Neural progenitor cell (in vitro differentiated cells): ENCODE measurements around the gene SIGLECL1. TPM values are rescaled to one million over a fixed set of nuclear protein-coding genes. Genes with fewer than 3 reads are reported as not detected.

Experiments
- DNase-seq: peaks from one replicate; pipeline ENCODE4 v3.0.0-alpha.2; 2016; ENCODE audit warnings: low spot score
- H2AFZ ChIP-seq: fragments of 200-600 bp; sonication (generic); replicated peaks from 2 replicates; pipeline ENCODE4 v1.6.1; 2016; ENCODE audit warnings: antibody characterized with exemption
- H3F3A ChIP-seq: fragments of 200-600 bp; sonication (generic); 2 replicates; pipeline ENCODE4 v1.6.1; 2016; ENCODE audit warnings: antibody characterized with exemption, low read depth
- H3K27ac ChIP-seq: fragments of 200-600 bp; sonication (generic); 2 replicates; pipeline ENCODE4 v1.5.1; 2016; ENCODE audit warnings: mild to moderate bottlenecking
- H3K27me3 ChIP-seq: fragments of 200-600 bp; sonication (generic); 2 replicates; pipeline ENCODE4 v1.6.1; 2016; ENCODE audit warnings: mild to moderate bottlenecking, moderate library complexity
- H3K36me3 ChIP-seq: fragments of 200-600 bp; sonication (generic); 2 replicates; pipeline ENCODE4 v1.5.1; 2016
- H3K4me1 ChIP-seq: fragments of 200-600 bp; sonication (generic); 2 replicates; pipeline ENCODE4 v1.6.1; 2016; ENCODE audit warnings: mixed run types
- H3K4me2 ChIP-seq: fragments of 200-600 bp; sonication (generic); 2 replicates; pipeline ENCODE4 v1.6.1; 2016
- H3K4me3 ChIP-seq: fragments of 200-600 bp; sonication (generic); 2 replicates; pipeline ENCODE4 v1.5.1; 2016
- H3K79me2 ChIP-seq: fragments of 200-600 bp; sonication (generic); 2 replicates; pipeline ENCODE4 v1.6.1; 2016; ENCODE audit warnings: low read depth
- H3K9ac ChIP-seq: fragments of 200-600 bp; sonication (generic); 2 replicates; pipeline ENCODE4 v1.6.1; 2016
- H3K9me3 ChIP-seq: fragments of 200-600 bp; sonication (generic); 2 replicates; pipeline ENCODE4 v1.5.1; 2016; ENCODE audit warnings: low read depth
- H4K20me1 ChIP-seq: fragments of 200-600 bp; sonication (generic); 2 replicates; pipeline ENCODE4 v1.6.1; 2016; ENCODE audit warnings: low read depth
- H3K27ac Mint-ChIP-seq: 3 replicates; pipeline ENCODE4 v1.8.0; 2021; ENCODE audit warnings: mixed read lengths
- H3K27me3 Mint-ChIP-seq: 2 replicates; pipeline ENCODE4 v1.8.0; 2022; ENCODE audit warnings: low read depth, mild to moderate bottlenecking, inconsistent platforms, moderate library complexity, mixed read lengths; ENCODE audit not compliant: insufficient read depth
- H3K36me3 Mint-ChIP-seq: 3 replicates; pipeline ENCODE4 v1.8.0; 2021; ENCODE audit warnings: mixed read lengths
- H3K4me1 Mint-ChIP-seq: 3 replicates; pipeline ENCODE4 v1.8.0; 2021; ENCODE audit warnings: mixed read lengths
- H3K4me3 Mint-ChIP-seq: 3 replicates; pipeline ENCODE4 v1.8.0; 2021; ENCODE audit warnings: mild to moderate bottlenecking, moderate library complexity, mixed read lengths
- H3K9me3 Mint-ChIP-seq: 3 replicates; pipeline ENCODE4 v1.8.0; 2020; ENCODE audit warnings: mixed read lengths
- EZH2 ChIP-seq: fragments of 200-600 bp; sonication (generic); IDR thresholded peaks from 2 replicates; pipeline ENCODE4 v1.6.1; 2017; ENCODE audit warnings: antibody characterized with exemption, mild to moderate bottlenecking, moderate library complexity
- EZH2phosphoT487 ChIP-seq: fragments of 200-600 bp; sonication (generic); IDR thresholded peaks from 2 replicates; pipeline ENCODE4 v1.6.1; 2017; ENCODE audit warnings: antibody characterized with exemption
- total RNA-seq: library from RNA; depleted of rRNA; stranded (reverse); fragments of >200 nt; gene quantifications from 2 replicates; pipeline ENCODE4 v1.2.3, GENCODE V29; 2015; ENCODE audit warnings: low replicate concordance
- TF ChIP-seq, protein P1 (sequence below): fragments of 200-600 bp; sonication (generic); IDR thresholded peaks from 2 replicates; pipeline ENCODE4 v1.5.1; 2017; ENCODE audit warnings: antibody characterized with exemption, mild to moderate bottlenecking

SIGLECL1 gene
- total RNA-seq, 1 donor from 2014 or later: not detected

DNA sequence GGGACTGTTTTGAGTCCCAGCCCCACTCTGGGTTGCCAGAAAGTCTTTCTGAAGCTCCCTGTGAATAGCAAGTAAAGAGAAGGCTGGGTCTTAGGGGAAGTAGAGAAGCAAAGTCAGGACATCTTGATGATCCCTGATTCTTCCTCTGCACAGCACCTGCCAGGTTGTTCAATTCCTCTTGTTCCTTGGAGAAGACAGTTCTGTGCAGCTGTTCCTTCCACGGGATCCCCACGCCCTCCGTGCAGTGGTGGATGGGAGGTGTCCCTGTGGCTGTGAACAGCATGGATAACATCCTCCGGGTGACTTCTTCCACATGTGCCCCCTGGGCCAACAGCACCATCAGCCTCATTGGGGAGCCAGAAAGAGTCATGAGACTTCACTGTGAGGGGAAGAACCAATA is 31.5 kb downstream of the SIGLECL1 start:
- Mint-ChIP-seq H3K9me3 (no peaks in the 10 kb centered on the region), H3K27ac (no peak overlapping the region), H3K27me3 (peaks cover 6% of the 10 kb centered on the region), H3K36me3 (no peaks in the 10 kb centered on the region), H3K4me3 (no peak overlapping the region), H3K4me1 (no peaks in the 10 kb centered on the region)
- Histone ChIP-seq H3K4me3 (no peak overlapping the region), H3K9ac (no peak overlapping the region), H3K27ac (no peak overlapping the region), H3K36me3 (no peaks in the 10 kb centered on the region), H3F3A (no peaks in the 10 kb centered on the region), H3K79me2 (no peaks in the 10 kb centered on the region), H3K9me3 (no peaks in the 10 kb centered on the region), H3K4me1 (no peaks in the 10 kb centered on the region), H3K4me2 (no peak overlapping the region), H2AFZ (no peak overlapping the region), H3K27me3 (no peaks in the 10 kb centered on the region), H4K20me1 (no peaks in the 10 kb centered on the region)
- no peak for DNase-seq
- TF ChIP-seq, protein P1, sequence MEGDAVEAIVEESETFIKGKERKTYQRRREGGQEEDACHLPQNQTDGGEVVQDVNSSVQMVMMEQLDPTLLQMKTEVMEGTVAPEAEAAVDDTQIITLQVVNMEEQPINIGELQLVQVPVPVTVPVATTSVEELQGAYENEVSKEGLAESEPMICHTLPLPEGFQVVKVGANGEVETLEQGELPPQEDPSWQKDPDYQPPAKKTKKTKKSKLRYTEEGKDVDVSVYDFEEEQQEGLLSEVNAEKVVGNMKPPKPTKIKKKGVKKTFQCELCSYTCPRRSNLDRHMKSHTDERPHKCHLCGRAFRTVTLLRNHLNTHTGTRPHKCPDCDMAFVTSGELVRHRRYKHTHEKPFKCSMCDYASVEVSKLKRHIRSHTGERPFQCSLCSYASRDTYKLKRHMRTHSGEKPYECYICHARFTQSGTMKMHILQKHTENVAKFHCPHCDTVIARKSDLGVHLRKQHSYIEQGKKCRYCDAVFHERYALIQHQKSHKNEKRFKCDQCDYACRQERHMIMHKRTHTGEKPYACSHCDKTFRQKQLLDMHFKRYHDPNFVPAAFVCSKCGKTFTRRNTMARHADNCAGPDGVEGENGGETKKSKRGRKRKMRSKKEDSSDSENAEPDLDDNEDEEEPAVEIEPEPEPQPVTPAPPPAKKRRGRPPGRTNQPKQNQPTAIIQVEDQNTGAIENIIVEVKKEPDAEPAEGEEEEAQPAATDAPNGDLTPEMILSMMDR: no peak
- no peak for TF ChIP-seq EZH2

DNA sequence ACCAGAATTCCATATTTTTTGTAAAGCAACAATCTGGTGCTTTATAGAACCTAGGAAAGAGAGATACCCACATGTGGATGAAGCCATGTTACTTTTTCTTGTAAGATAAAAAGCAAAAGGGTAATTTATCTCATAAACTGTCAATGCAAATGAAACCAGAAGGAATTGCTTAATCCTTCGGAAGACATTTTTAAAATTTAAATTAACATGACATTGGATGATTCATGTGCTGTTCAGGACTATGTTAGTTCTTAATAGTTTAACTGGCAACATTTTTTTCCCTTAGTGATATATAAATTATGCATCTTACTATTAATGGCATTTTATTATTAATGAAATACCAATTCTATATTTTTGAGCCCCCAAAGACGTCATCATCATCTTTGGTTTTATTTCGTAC is 34.8 kb downstream of the SIGLECL1 start:
- Histone ChIP-seq H3K36me3 (no peaks in the 10 kb centered on the region), H4K20me1 (no peaks in the 10 kb centered on the region), H3K4me1 (no peaks in the 10 kb centered on the region), H3K4me3 (no peak overlapping the region), H3K27me3 (no peaks in the 10 kb centered on the region), H3K4me2 (no peak overlapping the region), H3K27ac (no peak overlapping the region), H3K79me2 (no peaks in the 10 kb centered on the region), H2AFZ (no peak overlapping the region), H3K9ac (no peak overlapping the region), H3K9me3 (no peaks in the 10 kb centered on the region), H3F3A (no peaks in the 10 kb centered on the region)
- no peak overlapping the region for H3K27ac Mint-ChIP-seq
- no peaks in the 10 kb centered on the region for H3K4me1 Mint-ChIP-seq
- TF ChIP-seq, protein P1: no peak
- TF ChIP-seq EZH2phosphoT487 (no peak), EZH2 (no peak)
- no peaks in the 10 kb centered on the region for H3K36me3 Mint-ChIP-seq
- H3K9me3 Mint-ChIP-seq: no peaks in the 10 kb centered on the region
- DNase-seq: no peak
- H3K4me3 Mint-ChIP-seq: no peak overlapping the region
- peaks cover 6% of the 10 kb centered on the region for H3K27me3 Mint-ChIP-seq

DNA sequence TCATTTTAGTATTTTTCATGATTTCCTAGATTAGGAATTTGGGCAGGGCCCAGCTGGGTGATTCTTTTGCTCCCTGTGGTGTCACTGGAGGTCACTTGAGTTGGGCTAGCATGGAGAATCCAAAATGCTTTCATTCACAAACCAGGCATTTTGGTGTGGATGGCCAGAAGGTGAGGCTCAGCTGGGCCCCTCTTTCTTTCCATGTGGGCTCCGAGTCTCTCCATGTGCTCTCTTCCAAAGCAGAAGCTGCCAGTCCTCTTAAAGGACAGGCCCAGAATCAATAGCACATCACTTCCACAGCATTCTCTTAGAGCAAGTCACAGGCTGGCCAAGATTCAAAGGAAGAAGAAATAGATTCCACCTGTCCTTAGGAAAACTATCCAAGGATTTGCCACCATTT is 38.8 kb downstream of the SIGLECL1 start:
- H3K36me3 Mint-ChIP-seq: no peaks in the 10 kb centered on the region
- no peak overlapping the region for H3K27ac Mint-ChIP-seq
- DNase-seq: no peak
- H3K4me3 ChIP-seq: no peak overlapping the region
- no peaks in the 10 kb centered on the region for H4K20me1 ChIP-seq
- peaks cover 21% of the 10 kb centered on the region for H3K4me1 ChIP-seq
- peaks cover 3% of the 10 kb centered on the region for H3F3A ChIP-seq
- H3K4me2 ChIP-seq: no peak overlapping the region
- no peaks in the 10 kb centered on the region for H3K9me3 ChIP-seq
- H3K79me2 ChIP-seq: no peaks in the 10 kb centered on the region
- H3K4me1 Mint-ChIP-seq: peaks cover 20% of the 10 kb centered on the region
- H3K27ac ChIP-seq: no peak overlapping the region
- no peak overlapping the region for H3K9ac ChIP-seq
- H3K4me3 Mint-ChIP-seq: no peak overlapping the region
- TF ChIP-seq, protein P1: no peak
- no peak for TF ChIP-seq EZH2
- no peak for TF ChIP-seq EZH2phosphoT487
- H3K27me3 ChIP-seq: peaks cover 7% of the 10 kb centered on the region
- H3K36me3 ChIP-seq: no peaks in the 10 kb centered on the region
- no peaks in the 10 kb centered on the region for H3K9me3 Mint-ChIP-seq
- H3K27me3 Mint-ChIP-seq: no peaks in the 10 kb centered on the region
- H2AFZ ChIP-seq: no peak overlapping the region

DNA sequence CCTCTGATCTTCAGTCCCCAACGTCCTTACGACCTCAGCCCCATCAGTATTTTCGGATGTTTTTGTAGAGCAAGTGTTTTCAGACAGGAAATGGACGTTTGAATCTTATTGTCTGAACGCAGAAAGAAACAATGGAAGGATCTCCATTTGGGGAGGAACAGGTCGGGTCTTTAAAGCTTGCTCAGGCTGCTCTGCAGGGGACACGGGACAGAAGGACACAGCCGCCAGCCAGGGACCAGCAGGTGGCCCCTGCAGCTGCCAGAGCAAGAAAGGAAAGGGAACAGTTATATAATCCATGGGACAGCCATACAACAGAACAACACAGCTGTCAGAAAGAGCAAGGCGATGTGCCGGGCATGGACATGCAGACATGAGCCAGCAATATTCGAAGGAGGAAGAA is 42.1 kb downstream of the SIGLECL1 start:
- Mint-ChIP-seq H3K27ac (peak overlapping the region; percentile 7), H3K9me3 (no peaks in the 10 kb centered on the region), H3K36me3 (no peaks in the 10 kb centered on the region), H3K4me1 (peaks cover 29% of the 10 kb centered on the region), H3K27me3 (peaks cover 3% of the 10 kb centered on the region), H3K4me3 (peak overlapping the region; percentile 25)
- DNase-seq: peak; percentile 61
- peaks cover 3% of the 10 kb centered on the region for H3F3A ChIP-seq
- H3K9me3 ChIP-seq: no peaks in the 10 kb centered on the region
- peak overlapping the region; percentile 21 for H3K4me3 ChIP-seq
- no peaks in the 10 kb centered on the region for H3K79me2 ChIP-seq
- peaks cover 30% of the 10 kb centered on the region for H3K4me1 ChIP-seq
- H4K20me1 ChIP-seq: no peaks in the 10 kb centered on the region
- H3K4me2 ChIP-seq: peak overlapping the region; percentile 70
- no peaks in the 10 kb centered on the region for H3K36me3 ChIP-seq
- peaks cover 16% of the 10 kb centered on the region for H3K27me3 ChIP-seq
- TF ChIP-seq, protein P1: no peak
- TF ChIP-seq EZH2 (no peak), EZH2phosphoT487 (no peak)
- H3K9ac ChIP-seq: no peak overlapping the region
- no peak overlapping the region for H2AFZ ChIP-seq
- H3K27ac ChIP-seq: no peak overlapping the region
